Neural cell (in vitro differentiated cells): ENCODE results near the gene ISG20L2. TPM values are rescaled to one million over a fixed set of nuclear protein-coding genes. Genes with fewer than 3 reads are reported as not detected.
A peak's percentile ranks its signal among the peaks of the same experiment; 100 is the strongest.

Source experiments
- H2AFZ ChIP-seq: fragments of 200-600, 300-800 bp; sonication (generic), shearing (Covaris generic); 2 replicates; pipeline ENCODE4 v1.6.0; 2014; ENCODE audit warnings: low read depth, mild to moderate bottlenecking, antibody characterized with exemption, low read length, moderate library complexity
- H3F3A ChIP-seq: fragments of 200-600 bp; shearing (Covaris generic); 2 replicates; pipeline ENCODE4 v1.6.1; 2016; ENCODE audit warnings: mild to moderate bottlenecking, moderate library complexity, mixed read lengths, antibody characterized with exemption, low read length; ENCODE audit not compliant: insufficient read depth, poor library complexity, severe bottlenecking
- H3K27ac ChIP-seq: fragments of 200-600, 300-800 bp; sonication (generic), shearing (Covaris generic); 2 replicates; pipeline ENCODE4 v1.5.1; 2014; ENCODE audit warnings: mild to moderate bottlenecking, low read length, moderate library complexity
- H3K27me3 ChIP-seq: fragments of 300-800, 200-600 bp; sonication (generic), shearing (Covaris generic); 2 replicates; pipeline ENCODE4 v1.6.0; 2014; ENCODE audit warnings: mild to moderate bottlenecking, low read depth, low read length, moderate library complexity; ENCODE audit not compliant: insufficient read depth
- H3K36me3 ChIP-seq: fragments of 300-800, 200-600 bp; sonication (generic), shearing (Covaris generic); 2 replicates; pipeline ENCODE4 v1.5.1; 2014; ENCODE audit warnings: mild to moderate bottlenecking, antibody characterized with exemption, low read length, moderate library complexity; ENCODE audit not compliant: insufficient read depth
- H3K4me2 ChIP-seq: fragments of 300-800, 200-600 bp; sonication (generic), shearing (Covaris generic); 2 replicates; pipeline ENCODE4 v1.6.0; 2014; ENCODE audit warnings: mild to moderate bottlenecking, low read length
- H3K4me3 ChIP-seq: fragments of 300-800, 200-600 bp; sonication (generic), shearing (Covaris generic); 2 replicates; pipeline ENCODE4 v1.5.1; 2014; ENCODE audit warnings: mild to moderate bottlenecking, low read length, moderate library complexity
- H3K79me2 ChIP-seq: fragments of 200-600 bp; shearing (Covaris generic); replicated peaks from 2 replicates; pipeline ENCODE4 v1.6.0; 2014; ENCODE audit warnings: mild to moderate bottlenecking, low read length, moderate library complexity; ENCODE audit not compliant: insufficient read depth
- H3K9ac ChIP-seq: fragments of 300-800, 200-600 bp; sonication (generic), shearing (Covaris generic); 2 replicates; pipeline ENCODE4 v1.6.1; 2016; ENCODE audit warnings: mild to moderate bottlenecking, low read length, mixed read lengths
- H3K9me2 ChIP-seq: fragments of 200-600 bp; shearing (Covaris generic); 2 replicates; pipeline ENCODE4 v1.6.1; 2016; ENCODE audit warnings: mild to moderate bottlenecking, low read length, mixed read lengths; ENCODE audit not compliant: insufficient read depth
- H3K9me3 ChIP-seq: fragments of 200-600, 300-800 bp; sonication (generic), shearing (Covaris generic); 2 replicates; pipeline ENCODE4 v1.6.1; 2016; ENCODE audit warnings: mild to moderate bottlenecking, mixed run types, low read length, moderate library complexity, mixed read lengths
- H4K20me1 ChIP-seq: fragments of 200-600 bp; shearing (Covaris generic); 2 replicates; pipeline ENCODE4 v1.6.1; 2016; ENCODE audit warnings: mild to moderate bottlenecking, mixed run types; ENCODE audit not compliant: insufficient read depth
- EP300 ChIP-seq: fragments of 450-650 bp; conservative IDR thresholded peaks from 2 replicates; pipeline ENCODE4 v1.6.1; 2014; ENCODE audit warnings: antibody characterized with exemption, mild to moderate bottlenecking, moderate library complexity; ENCODE audit not compliant: poor library complexity, severe bottlenecking
- EZH2 ChIP-seq: fragments of 200-600, 300-800 bp; shearing (Covaris generic), sonication (generic); IDR thresholded peaks from 2 replicates; pipeline ENCODE4 v1.6.1; 2014; ENCODE audit warnings: antibody characterized with exemption, low read length, borderline replicate concordance, mild to moderate bottlenecking; ENCODE audit not compliant: insufficient read depth, poor library complexity, severe bottlenecking
- MXI1 ChIP-seq: fragments of 450-650 bp; conservative IDR thresholded peaks from 2 replicates; pipeline ENCODE4 v1.6.1; 2014; ENCODE audit warnings: antibody characterized with exemption, mild to moderate bottlenecking; ENCODE audit not compliant: poor library complexity, severe bottlenecking
- POLR2AphosphoS5 ChIP-seq: IDR thresholded peaks from 2 replicates; pipeline ENCODE4 v1.6.1; 2012
- RAD21 ChIP-seq: fragments of 450-650 bp; conservative IDR thresholded peaks from 2 replicates; pipeline ENCODE4 v1.6.1; 2014; ENCODE audit warnings: antibody characterized with exemption, mild to moderate bottlenecking, moderate library complexity
- REST ChIP-seq: IDR thresholded peaks from 2 replicates; pipeline ENCODE4 v1.6.1; 2012; ENCODE audit warnings: borderline replicate concordance
- SMC3 ChIP-seq: fragments of 450-650 bp; conservative IDR thresholded peaks from 2 replicates; pipeline ENCODE4 v1.6.1; 2014; ENCODE audit warnings: antibody characterized with exemption, mild to moderate bottlenecking, moderate library complexity; ENCODE audit not compliant: poor library complexity
- TAF1 ChIP-seq: IDR thresholded peaks from 2 replicates; pipeline ENCODE4 v1.6.1; 2012; ENCODE audit warnings: low read depth
- polyA plus RNA-seq: library from polyadenylated mRNA; depleted of rRNA; stranded (reverse); fragments of >200 nt; gene quantifications from 2 replicates; pipeline ENCODE4 v1.2.3, GENCODE V29; 2014

Gene ISG20L2
- polyA plus RNA-seq, 1 donor from 2014 or later = 8.5 TPM

GRCh38 chr1:156675210-156676113, 53.1 kb downstream of the ISG20L2 start:
- Histone ChIP-seq H3K9me2 (no peaks in the 10 kb centered on the region), H3F3A (no peaks in the 10 kb centered on the region), H3K27me3 (peaks cover 4% of the 10 kb centered on the region), H2AFZ (no peak overlapping the region), H3K9me3 (no peaks in the 10 kb centered on the region), H3K27ac (no peak overlapping the region), H3K36me3 (no peaks in the 10 kb centered on the region), H3K79me2 (peaks cover 47% of the 10 kb centered on the region), H3K9ac (peak overlapping the region; percentile 61), H4K20me1 (no peaks in the 10 kb centered on the region), H3K4me2 (no peak overlapping the region), H3K4me3 (peak overlapping the region; percentile 64)
- TF ChIP-seq MXI1 (peak; percentile 28), EP300 (no peak)

GRCh38 chr1:156673387-156674121, 55.0 kb downstream of the ISG20L2 start:
- Histone ChIP-seq H3K27me3 (peaks cover 4% of the 10 kb centered on the region), H3K9ac (peak overlapping the region; percentile 24), H3K79me2 (peaks cover 47% of the 10 kb centered on the region), H3F3A (no peaks in the 10 kb centered on the region), H3K4me3 (peak overlapping the region; percentile 64), H3K36me3 (no peaks in the 10 kb centered on the region), H4K20me1 (no peaks in the 10 kb centered on the region), H3K27ac (peak overlapping the region; percentile 8), H2AFZ (no peak overlapping the region), H3K9me3 (no peaks in the 10 kb centered on the region), H3K4me2 (no peak overlapping the region), H3K9me2 (no peaks in the 10 kb centered on the region)
- no peak for TF ChIP-seq RAD21
- TF ChIP-seq SMC3 = no peak
- peak; percentile 9 for TF ChIP-seq POLR2AphosphoS5
- no peak for TF ChIP-seq REST
- no peak for TF ChIP-seq TAF1
- no peak for TF ChIP-seq EZH2
- TF ChIP-seq EP300 = no peak

Other genes starting within 250 kb of the ISG20L2 start
- gene MEF2D, start 228.0 kb downstream of the ISG20L2 start, polyA plus RNA-seq = 4.7 and 5.2 TPM in 2 replicates
- gene IQGAP3, start 156.2 kb downstream of the ISG20L2 start, polyA plus RNA-seq = 0.32 TPM in 1 of 2 replicates, not detected in the other
- gene TTC24, start 149.0 kb downstream of the ISG20L2 start, polyA plus RNA-seq = not detected in 2 replicates
- gene NAXE, start 137.0 kb downstream of the ISG20L2 start, polyA plus RNA-seq = 95.7 and 111 TPM in 2 replicates
- 1.3 and 3.9 TPM in 2 replicates for gene GPATCH4, start 127.3 kb downstream of the ISG20L2 start, polyA plus RNA-seq
- gene HAPLN2, start 109.4 kb downstream of the ISG20L2 start, polyA plus RNA-seq = 22.9 and 24.6 TPM in 2 replicates
- 0.58 TPM in 1 of 2 replicates, not detected in the other for gene BCAN, start 86.6 kb downstream of the ISG20L2 start, polyA plus RNA-seq
- gene NES, start 51.4 kb downstream of the ISG20L2 start, polyA plus RNA-seq = 9.9 and 13.7 TPM in 2 replicates
- 3.4 and 7.7 TPM in 2 replicates for gene CRABP2, start 23.2 kb downstream of the ISG20L2 start, polyA plus RNA-seq
- gene METTL25B, start 297 bp downstream of the ISG20L2 start, polyA plus RNA-seq = 11.9 and 13.1 TPM in 2 replicates
- 34.4 and 56.5 TPM in 2 replicates for gene MRPL24, start 12.3 kb upstream of the ISG20L2 start, polyA plus RNA-seq
- 138 and 146 TPM in 2 replicates for gene HDGF, start 22.9 kb upstream of the ISG20L2 start, polyA plus RNA-seq
- 17.5 and 23.3 TPM in 2 replicates for gene PRCC, start 38.8 kb upstream of the ISG20L2 start, polyA plus RNA-seq
- not detected in 2 replicates for gene SH2D2A, start 88.1 kb upstream of the ISG20L2 start, polyA plus RNA-seq
- gene INSRR, start 130.4 kb upstream of the ISG20L2 start, polyA plus RNA-seq = 2.7 and 3.0 TPM in 2 replicates
- 4.9 and 7.7 TPM in 2 replicates for gene NTRK1, start 132.1 kb upstream of the ISG20L2 start, polyA plus RNA-seq
- not detected in 2 replicates for gene PEAR1, start 165.0 kb upstream of the ISG20L2 start, polyA plus RNA-seq
- not detected in 2 replicates for gene LRRC71, start 191.9 kb upstream of the ISG20L2 start, polyA plus RNA-seq